HG02642 (cell line): ENCODE results near the gene NRSN2.
"Not testable (repeated sequence)": the region's sequence is repeated elsewhere in the genome, so short reads cannot be mapped to it uniquely, and the experiment has no call there.

Experiments used
- ATAC-seq: cut with Tn5 transposase; IDR thresholded peaks from one replicate; pipeline ENCODE4 v1.9.1; 2021; ENCODE audit warnings: mild to moderate bottlenecking; ENCODE audit not compliant: unreplicated experiment, poor library complexity

The NRSN2 gene

GRCh38 chr20:324177-325044, 22.5 kb upstream of the NRSN2 start:
- ATAC-seq = peak; percentile 61

GRCh38 chr20:325045-325888, 21.6 kb upstream of the NRSN2 start, which contains the start of gene SOX12:
Gene SOX12 (plus strand): TSS chr20:325552. CDS start chr20:325925, 373 bp downstream.
- ATAC-seq = peak; percentile 80

GRCh38 chr20:325889-326644, 20.8 kb upstream of the NRSN2 start:
- peak; percentile 7 for ATAC-seq

GRCh38 chr20:326645-327185, 20.2 kb upstream of the NRSN2 start:
- no peak for ATAC-seq

- peak; percentile 12 for ATAC-seq
These were observed 19.5 kb upstream of the NRSN2 start for GRCh38 chr20:327186-328026.

GRCh38 chr20:328027-328974, 18.6 kb upstream of the NRSN2 start:
- no peak for ATAC-seq

- no peak for ATAC-seq
These were observed 17.8 kb upstream of the NRSN2 start for GRCh38 chr20:328975-329695.

- no peak for ATAC-seq
These were observed 17.1 kb upstream of the NRSN2 start for GRCh38 chr20:329851-330232.

GRCh38 chr20:330233-331149, 16.4 kb upstream of the NRSN2 start:
- peak; percentile 31 for ATAC-seq

- no peak for ATAC-seq
These were observed 12.3 kb upstream of the NRSN2 start for GRCh38 chr20:334578-334977.

- not testable (repeated sequence) for ATAC-seq
These were observed 10.9 kb upstream of the NRSN2 start for GRCh38 chr20:336040-336439.

GRCh38 chr20:341682-342081, 5.2 kb upstream of the NRSN2 start:
- no peak for ATAC-seq

- no peak for ATAC-seq
These were observed 3.8 kb upstream of the NRSN2 start for GRCh38 chr20:343107-343506.

- ATAC-seq = no peak
These were observed 775 bp upstream of the NRSN2 start for GRCh38 chr20:346033-346639.

GRCh38 chr20:347317-347639, 367 bp downstream of the NRSN2 start:
- ATAC-seq = peak; percentile 8
